Upper lobe of right lung (tissue), 1 donor: Measurements from ENCODE around the gene CYS1. TPM values are rescaled to one million over a fixed set of nuclear protein-coding genes. Genes with fewer than 3 reads are reported as not detected.
A peak's percentile ranks its signal among the peaks of the same experiment; 100 is the strongest.
"Not testable (repeated sequence)": the region's sequence is repeated elsewhere in the genome, so short reads cannot be mapped to it uniquely, and the experiment has no call there.

Source experiments
- ATAC-seq: fragments of 200-7000 bp; cut with Tn5 transposase; one replicate; pipeline ENCODE4 v1.9.1; 2020; ENCODE audit warnings: mild to moderate bottlenecking, moderate library complexity
- DNase-seq: peaks from one replicate; pipeline ENCODE4 v3.0.0-alpha.2; 2020
- H3K27ac ChIP-seq: fragments of 200-600 bp; one replicate; pipeline ENCODE4 v1.8.0; 2022
- H3K27me3 ChIP-seq: fragments of 200-600 bp; one replicate; pipeline ENCODE4 v1.8.0; 2022; ENCODE audit warnings: mild to moderate bottlenecking
- H3K36me3 ChIP-seq: fragments of 200-600 bp; one replicate; pipeline ENCODE4 v1.8.0; 2022
- H3K4me1 ChIP-seq: fragments of 200-600 bp; one replicate; pipeline ENCODE4 v1.8.0; 2022
- H3K4me3 ChIP-seq: fragments of 200-600 bp; one replicate; pipeline ENCODE4 v1.8.0; 2022; ENCODE audit warnings: mild to moderate bottlenecking
- H3K9me3 ChIP-seq: fragments of 200-600 bp; one replicate; pipeline ENCODE4 v1.8.0; 2022
- CTCF ChIP-seq: fragments of 200-600 bp; IDR thresholded peaks from one replicate; pipeline ENCODE4 v1.8.0; 2022; ENCODE audit warnings: antibody characterized with exemption
- intact Hi-C: fragments of 100-400 bp; cut with DNase I; formaldehyde crosslinking; loops from one replicate; pipeline ENCODE4 v1.11.0; 2022
- total RNA-seq: library from RNA; stranded (reverse); fragmentation: NEBNext Ultra II Directional; extraction: Animal tissue kit (Norgen Biotek cat#: 25700); gene quantifications from one replicate; pipeline ENCODE4 v1.2.1, GENCODE V29; 2021
- donor health status: DM: no; HTN: yes; CAD: no; lungs with severe emphysema.

Gene CYS1
- total RNA-seq, 1 donor from 2014 or later = 4.5 TPM

- Histone ChIP-seq H3K27me3 (peaks cover 6% of the 10 kb centered on the region), H3K9me3 (no peaks in the 10 kb centered on the region), H3K4me1 (no peaks in the 10 kb centered on the region), H3K4me3 (no peak overlapping the region), H3K27ac (no peak overlapping the region), H3K36me3 (no peaks in the 10 kb centered on the region)
- intact Hi-C loops = no loop called here
- ATAC-seq = peak; percentile 97
- TF ChIP-seq CTCF = peak; percentile 90
- DNase-seq = peak; percentile 83
Measured at GRCh38 chr2:10097352-10098148, 17.3 kb upstream of the CYS1 start.

GRCh38 chr2:10096641-10097040 is 16.4 kb upstream of the CYS1 start:
- Histone ChIP-seq H3K9me3 (no peaks in the 10 kb centered on the region), H3K27me3 (peaks cover 7% of the 10 kb centered on the region), H3K27ac (no peak overlapping the region), H3K36me3 (no peaks in the 10 kb centered on the region), H3K4me1 (no peaks in the 10 kb centered on the region), H3K4me3 (no peak overlapping the region)
- no peak for DNase-seq
- intact Hi-C loops = no loop called here
- ATAC-seq = no peak
- no peak for TF ChIP-seq CTCF

- Histone ChIP-seq H3K4me1 (no peaks in the 10 kb centered on the region), H3K27me3 (peaks cover 7% of the 10 kb centered on the region), H3K4me3 (no peak overlapping the region), H3K9me3 (no peaks in the 10 kb centered on the region), H3K36me3 (no peaks in the 10 kb centered on the region), H3K27ac (no peak overlapping the region)
- TF ChIP-seq CTCF = no peak
- ATAC-seq (no peak), DNase-seq (no peak)
- intact Hi-C loops = no loop called here
Measured at GRCh38 chr2:10095175-10095574, 15.0 kb upstream of the CYS1 start.

GRCh38 chr2:10094271-10094814 is 14.1 kb upstream of the CYS1 start:
- intact Hi-C loops = no loop called here
- H3K4me1 ChIP-seq = no peaks in the 10 kb centered on the region
- no peak overlapping the region for H3K4me3 ChIP-seq
- DNase-seq (no peak), ATAC-seq (no peak)
- H3K27me3 ChIP-seq = peaks cover 7% of the 10 kb centered on the region
- no peak for TF ChIP-seq CTCF
- no peak overlapping the region for H3K27ac ChIP-seq
- no peaks in the 10 kb centered on the region for H3K36me3 ChIP-seq
- H3K9me3 ChIP-seq = no peaks in the 10 kb centered on the region

- H3K4me1 ChIP-seq, H3K4me3 ChIP-seq, ATAC-seq, H3K9me3 ChIP-seq, intact Hi-C loops, H3K27me3 ChIP-seq, H3K36me3 ChIP-seq, H3K27ac ChIP-seq, DNase-seq: not testable (repeated sequence)
Measured at GRCh38 chr2:10091889-10092244, 11.7 kb upstream of the CYS1 start.

GRCh38 chr2:10091182-10091888 is 11.1 kb upstream of the CYS1 start:
- Histone ChIP-seq H3K36me3 (no peaks in the 10 kb centered on the region), H3K27ac (no peak overlapping the region), H3K4me3 (peak overlapping the region; percentile 21), H3K4me1 (no peaks in the 10 kb centered on the region), H3K27me3 (peaks cover 7% of the 10 kb centered on the region), H3K9me3 (no peaks in the 10 kb centered on the region)
- no peak for TF ChIP-seq CTCF
- intact Hi-C loops = no loop called here
- DNase-seq (peak; percentile 69), ATAC-seq (peak; percentile 61)
